Skeletal muscle tissue (tissue), 4 donors: ENCODE results near the gene EHD4. TPM values are rescaled to one million over a fixed set of nuclear protein-coding genes. Genes with fewer than 3 reads are reported as not detected.

ENCODE experiments used
- H3K27ac ChIP-seq: one replicate; pipeline ENCODE4 v1.7.0; 2013; ENCODE audit warnings: mild to moderate bottlenecking, low read depth, low read length, inconsistent platforms
- H3K27me3 ChIP-seq, 3 donors: one replicate each; pipeline ENCODE4 v1.7.0; 2013; ENCODE audit warnings: low read length in 3 of 3; ENCODE audit not compliant: control insufficient read depth in 3 of 3, insufficient read depth in 3 of 3
- H3K36me3 ChIP-seq, 3 donors: one replicate each; pipeline ENCODE4 v1.7.0; 2013; ENCODE audit warnings: low read length in 3 of 3; ENCODE audit not compliant: control insufficient read depth in 3 of 3, insufficient read depth in 3 of 3
- H3K4me1 ChIP-seq, 3 donors: one replicate each; pipeline ENCODE4 v1.7.0; 2013; ENCODE audit warnings: low read length in 3 of 3, mild to moderate bottlenecking in 3 of 3; ENCODE audit not compliant: control insufficient read depth in 3 of 3, insufficient read depth in 3 of 3
- H3K4me3 ChIP-seq, 3 donors: one replicate each; pipeline ENCODE4 v1.7.0; 2013; ENCODE audit warnings: low read length in 3 of 3
- H3K9ac ChIP-seq, 3 donors: one replicate each; pipeline ENCODE4 v1.7.0; 2013; ENCODE audit warnings: low read length in 3 of 3, mild to moderate bottlenecking in 3 of 3, moderate library complexity in 2 of 3, low read depth in 1 of 3
- H3K9me3 ChIP-seq, 3 donors: one replicate each; pipeline ENCODE4 v1.7.0; 2013; ENCODE audit warnings: low read length in 3 of 3; ENCODE audit not compliant: control insufficient read depth in 3 of 3
- total RNA-seq: library from RNA; depleted of rRNA; stranded (reverse); fragments of >200 nt; gene quantifications from one replicate; pipeline ENCODE4 v1.2.3, GENCODE V29; 2014
- donor health status: Osteomylitis.

The EHD4 gene
- total RNA-seq, 1 donor from 2014 or later = 24.0 TPM

DNA sequence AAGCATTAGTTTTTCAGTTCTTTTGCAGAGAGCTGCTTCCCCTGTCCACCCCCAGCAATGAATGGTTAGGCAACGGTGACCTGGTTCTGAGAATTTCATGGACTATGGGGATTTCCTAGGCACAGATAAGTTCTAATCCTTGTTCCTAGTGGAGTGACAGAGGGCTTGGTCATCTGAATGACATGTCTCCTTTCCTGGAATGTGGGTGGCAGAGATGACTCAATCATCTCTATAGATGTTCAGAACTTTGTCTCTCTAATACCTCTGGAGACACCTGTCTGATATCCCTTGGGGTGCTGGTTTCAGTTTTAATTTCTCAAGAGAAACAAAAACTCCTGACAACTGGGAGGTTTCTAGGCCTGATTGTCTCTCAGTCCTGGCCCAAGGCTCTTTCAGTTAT is 38.1 kb upstream of the EHD4 start:
- H3K9ac ChIP-seq = no peak overlapping the region
- no peaks in the 10 kb centered on the region for H3K4me1 ChIP-seq
- H3K27me3 ChIP-seq = peaks cover 0 to 2% (median 0%) of the 10 kb centered on the region in 3 donors
- H3K4me3 ChIP-seq = no peak overlapping the region
- H3K36me3 ChIP-seq = no peaks in the 10 kb centered on the region
- no peak overlapping the region for H3K27ac ChIP-seq
- H3K9me3 ChIP-seq = no peaks in the 10 kb centered on the region

DNA sequence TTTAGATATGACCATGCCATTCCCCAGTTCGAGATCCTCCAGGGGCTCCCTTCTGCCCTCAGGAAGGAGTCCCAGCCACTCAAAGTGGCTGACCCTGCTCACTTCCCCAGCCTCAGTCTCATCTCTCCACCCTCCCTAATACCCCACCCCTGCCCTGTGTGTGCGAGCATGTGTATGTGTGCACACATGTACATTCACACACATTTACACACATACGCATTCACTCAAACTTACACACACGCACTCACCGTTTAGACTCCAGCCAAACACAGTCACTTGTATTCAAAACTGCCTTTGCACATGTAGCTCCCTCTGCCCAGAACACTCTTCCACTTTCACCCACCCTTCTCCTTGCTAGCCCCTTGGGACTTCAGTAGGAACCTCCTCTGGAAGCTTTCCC is 37.1 kb upstream of the EHD4 start:
- Histone ChIP-seq H3K27ac (no peak overlapping the region), H3K9me3 (no peaks in the 10 kb centered on the region), H3K4me1 (no peaks in the 10 kb centered on the region), H3K36me3 (no peaks in the 10 kb centered on the region), H3K4me3 (no peak overlapping the region), H3K9ac (no peak overlapping the region), H3K27me3 (no peaks in the 10 kb centered on the region)

- H3K9me3 ChIP-seq = no peaks in the 10 kb centered on the region
- no peaks in the 10 kb centered on the region for H3K4me1 ChIP-seq
- no peaks in the 10 kb centered on the region for H3K36me3 ChIP-seq
- H3K4me3 ChIP-seq = no peak overlapping the region
- no peak overlapping the region for H3K9ac ChIP-seq
- H3K27ac ChIP-seq = no peak overlapping the region
- H3K27me3 ChIP-seq = no peaks in the 10 kb centered on the region
Measured at GRCh38 chr15:42009022-42009421, 36.7 kb upstream of the EHD4 start.

- H3K27ac ChIP-seq = no peak overlapping the region
- H3K4me1 ChIP-seq = peaks cover 0 to 3% (median 1%) of the 10 kb centered on the region in 3 donors
- no peaks in the 10 kb centered on the region for H3K36me3 ChIP-seq
- no peak overlapping the region for H3K4me3 ChIP-seq
- no peaks in the 10 kb centered on the region for H3K9me3 ChIP-seq
- H3K27me3 ChIP-seq = no peaks in the 10 kb centered on the region
- no peak overlapping the region for H3K9ac ChIP-seq
Measured at GRCh38 chr15:42007386-42007785, 35.0 kb upstream of the EHD4 start.

DNA sequence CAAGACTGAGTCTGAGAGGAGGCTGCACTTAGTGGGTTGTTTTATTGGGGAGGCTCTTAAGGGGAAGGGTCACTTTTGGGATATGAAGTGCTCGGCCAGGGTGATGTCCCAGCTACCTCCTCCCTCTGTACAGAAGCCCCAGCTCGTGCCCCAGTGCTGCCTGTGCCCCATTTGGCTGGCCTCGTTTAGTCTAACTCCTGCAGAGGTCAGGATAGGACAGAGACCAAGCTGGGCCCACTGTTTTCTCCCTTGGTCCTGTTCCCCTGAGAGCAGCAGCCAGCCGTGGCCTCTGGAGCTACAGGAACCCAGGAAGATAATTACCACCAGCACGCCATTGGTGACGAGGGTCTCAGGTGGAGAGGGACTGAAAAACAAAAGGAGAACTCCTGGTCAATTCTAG is 30.0 kb upstream of the EHD4 start:
- Histone ChIP-seq H3K36me3 (no peaks in the 10 kb centered on the region), H3K9me3 (no peaks in the 10 kb centered on the region), H3K27ac (no peak overlapping the region), H3K27me3 (peaks cover 0 to 2% (median 0%) of the 10 kb centered on the region in 3 donors), H3K4me1 (peaks cover 0 to 6% (median 4%) of the 10 kb centered on the region in 3 donors), H3K9ac (no peak overlapping the region), H3K4me3 (no peak overlapping the region)

GRCh38 chr15:42001236-42001635 is 28.9 kb upstream of the EHD4 start:
- peaks cover 0 to 6% (median 4%) of the 10 kb centered on the region in 3 donors for H3K4me1 ChIP-seq
- H3K9me3 ChIP-seq = no peaks in the 10 kb centered on the region
- H3K9ac ChIP-seq = no peak overlapping the region
- H3K27me3 ChIP-seq = peaks cover 0 to 2% (median 0%) of the 10 kb centered on the region in 3 donors
- H3K36me3 ChIP-seq = no peaks in the 10 kb centered on the region
- H3K27ac ChIP-seq = no peak overlapping the region
- H3K4me3 ChIP-seq = no peak overlapping the region

DNA sequence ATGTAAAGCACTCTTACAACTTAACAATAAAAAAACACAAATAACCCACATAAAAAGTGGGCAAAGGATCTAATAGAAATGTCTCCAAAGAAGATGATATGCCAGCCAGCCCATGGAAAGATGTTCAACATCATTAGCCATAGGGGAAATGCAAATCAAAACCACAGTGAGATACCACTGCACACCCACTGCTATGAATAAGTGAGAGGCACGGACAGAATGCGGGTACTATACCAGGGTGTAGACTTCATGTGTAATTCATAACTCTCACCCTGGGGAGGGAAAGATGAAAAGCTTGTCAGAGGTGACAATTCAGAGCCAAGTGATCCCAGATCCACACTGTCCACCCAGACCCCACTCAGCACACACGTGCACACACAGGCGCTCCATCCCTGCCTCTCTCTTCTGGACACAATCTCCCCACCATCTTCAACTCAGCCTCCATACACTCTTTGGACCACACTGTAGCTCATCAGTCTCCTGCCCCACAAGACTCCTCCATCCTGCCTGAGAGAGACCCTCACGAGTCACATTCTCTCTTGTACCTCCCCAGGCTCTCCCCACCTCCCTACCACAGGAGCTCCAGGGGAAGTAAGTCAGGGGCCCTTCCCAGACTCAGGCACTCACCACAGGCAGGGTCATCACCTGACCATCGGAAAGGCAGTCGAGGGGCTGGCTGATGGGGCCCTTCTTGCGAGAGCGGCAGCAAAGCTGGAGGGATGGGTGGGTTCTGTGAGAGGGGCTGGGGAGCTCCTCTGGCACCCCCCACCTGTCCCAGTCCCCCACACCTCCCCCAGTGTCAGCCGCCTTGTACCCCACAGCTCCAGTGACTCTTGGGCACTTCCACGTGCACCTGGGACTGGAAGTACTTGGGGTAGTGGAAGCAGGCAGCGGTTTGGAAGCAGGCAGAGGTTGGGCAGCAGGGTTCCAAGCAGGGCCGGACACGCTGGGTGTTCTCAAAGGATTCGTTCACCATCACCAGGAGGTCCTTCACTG is 27.2 kb upstream of the EHD4 start:
- H3K4me1 ChIP-seq = peaks cover 8 to 18% (median 17%) of the 10 kb centered on the region in 3 donors
- H3K4me3 ChIP-seq = no peak overlapping the region
- H3K27me3 ChIP-seq = peaks cover 0 to 2% (median 0%) of the 10 kb centered on the region in 3 donors
- H3K27ac ChIP-seq = no peak overlapping the region
- H3K9ac ChIP-seq = no peak overlapping the region
- H3K36me3 ChIP-seq = no peaks in the 10 kb centered on the region
- no peaks in the 10 kb centered on the region for H3K9me3 ChIP-seq

DNA sequence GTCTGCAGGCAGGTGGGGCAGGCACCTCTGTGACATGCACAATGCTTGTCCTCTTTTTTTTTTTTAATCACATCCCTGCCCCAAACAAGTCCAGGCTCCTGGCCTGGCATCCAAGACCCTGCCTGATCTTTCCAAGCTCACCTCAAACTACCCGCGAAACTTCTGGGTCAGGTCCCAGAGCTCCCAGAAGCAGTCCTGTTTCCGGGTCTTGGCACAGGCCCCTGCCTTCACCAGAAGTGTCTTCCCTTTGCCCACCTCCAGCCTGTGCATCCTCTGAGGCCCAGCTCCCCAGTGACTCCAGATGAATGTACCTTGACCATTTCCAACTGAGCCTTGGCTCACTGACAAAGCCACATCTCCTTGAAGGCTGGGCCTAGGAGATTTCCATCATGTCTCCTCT is 25.5 kb upstream of the EHD4 start:
- H3K4me3 ChIP-seq = no peak overlapping the region
- no peak overlapping the region for H3K9ac ChIP-seq
- no peak overlapping the region for H3K27ac ChIP-seq
- peaks cover 0 to 2% (median 0%) of the 10 kb centered on the region in 3 donors for H3K27me3 ChIP-seq
- H3K36me3 ChIP-seq = no peaks in the 10 kb centered on the region
- H3K9me3 ChIP-seq = no peaks in the 10 kb centered on the region
- peaks cover 8 to 18% (median 17%) of the 10 kb centered on the region in 3 donors for H3K4me1 ChIP-seq

- H3K36me3 ChIP-seq = no peaks in the 10 kb centered on the region
- H3K9ac ChIP-seq = no peak overlapping the region
- no peak overlapping the region for H3K27ac ChIP-seq
- H3K9me3 ChIP-seq = no peaks in the 10 kb centered on the region
- H3K4me3 ChIP-seq = no peak overlapping the region
- peaks cover 0 to 2% (median 0%) of the 10 kb centered on the region in 3 donors for H3K27me3 ChIP-seq
- H3K4me1 ChIP-seq = peaks cover 8 to 13% (median 12%) of the 10 kb centered on the region in 3 donors
Measured at GRCh38 chr15:41996921-41997592, 24.7 kb upstream of the EHD4 start.

DNA sequence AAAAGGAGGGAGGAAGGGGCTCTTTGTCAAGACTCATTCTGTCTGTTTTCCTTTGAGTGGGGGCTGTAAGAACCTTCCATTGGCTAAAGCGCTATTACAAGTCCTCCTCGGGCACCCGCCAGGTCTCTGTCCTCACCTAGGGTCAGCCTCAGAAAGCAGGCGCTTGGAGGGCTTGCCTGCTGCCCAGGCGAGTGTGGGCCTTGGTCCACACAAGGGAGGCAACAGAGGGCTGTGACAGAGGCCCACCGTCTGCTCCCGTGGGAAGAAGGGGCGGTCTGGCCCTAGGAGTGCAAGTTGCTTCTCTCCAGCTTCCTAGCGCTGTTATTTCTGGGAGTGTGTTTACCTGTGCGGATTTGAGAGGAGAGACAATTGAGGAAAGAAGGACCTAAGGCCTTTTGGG is 24.0 kb upstream of the EHD4 start:
- peaks cover 8 to 13% (median 12%) of the 10 kb centered on the region in 3 donors for H3K4me1 ChIP-seq
- peaks cover 0 to 2% (median 0%) of the 10 kb centered on the region in 3 donors for H3K27me3 ChIP-seq
- no peak overlapping the region for H3K9ac ChIP-seq
- H3K9me3 ChIP-seq = no peaks in the 10 kb centered on the region
- no peaks in the 10 kb centered on the region for H3K36me3 ChIP-seq
- no peak overlapping the region for H3K4me3 ChIP-seq
- no peak overlapping the region for H3K27ac ChIP-seq
